GM18505 (cell line): ENCODE measurements around the gene P2RX4.
"Not testable (repeated sequence)": the region's sequence is repeated elsewhere in the genome, so short reads cannot be mapped to it uniquely, and the experiment has no call there.

Source experiments
- ATAC-seq: cut with Tn5 transposase; IDR thresholded peaks from one replicate; pipeline ENCODE4 v1.9.1; 2021; ENCODE audit not compliant: unreplicated experiment
- POLR2A ChIP-seq: IDR thresholded peaks from 4 replicates; pipeline ENCODE4 v1.6.1; 2011; ENCODE audit warnings: borderline replicate concordance; ENCODE audit not compliant: insufficient read depth, insufficient read length; ENCODE audit errors: extremely low read depth

P2RX4 gene

GRCh38 chr12:121273364-121273896 is 63.5 kb downstream of the P2RX4 start:
- no peak for TF ChIP-seq POLR2A
- no peak for ATAC-seq

- no peak for ATAC-seq
- no peak for TF ChIP-seq POLR2A
These were observed 64.3 kb downstream of the P2RX4 start for GRCh38 chr12:121274036-121274763.

- TF ChIP-seq POLR2A: no peak
- no peak for ATAC-seq
These were observed 67.4 kb downstream of the P2RX4 start for GRCh38 chr12:121277374-121277759.

- ATAC-seq: no peak
- TF ChIP-seq POLR2A: no peak
These were observed 68.5 kb downstream of the P2RX4 start for GRCh38 chr12:121278169-121279070.

GRCh38 chr12:121279071-121279375 is 69.1 kb downstream of the P2RX4 start:
- TF ChIP-seq POLR2A: no peak
- ATAC-seq: no peak

GRCh38 chr12:121279507-121279915 is 69.6 kb downstream of the P2RX4 start:
- TF ChIP-seq POLR2A: no peak
- no peak for ATAC-seq

GRCh38 chr12:121280531-121280930 is 70.6 kb downstream of the P2RX4 start:
- ATAC-seq: not testable (repeated sequence)

GRCh38 chr12:121281116-121281515 is 71.2 kb downstream of the P2RX4 start:
- ATAC-seq: not testable (repeated sequence)

GRCh38 chr12:121282072-121282742 is 72.3 kb downstream of the P2RX4 start:
- no peak for TF ChIP-seq POLR2A
- ATAC-seq: no peak

- not testable (repeated sequence) for ATAC-seq
These were observed 73.0 kb downstream of the P2RX4 start for GRCh38 chr12:121282910-121283309.

GRCh38 chr12:121283388-121283787 is 73.5 kb downstream of the P2RX4 start:
- no peak for TF ChIP-seq POLR2A
- ATAC-seq: no peak
